GM12891 (cell line): ENCODE results near the gene PCIF1.

Source experiments
- PAX5 ChIP-seq: IDR thresholded peaks from 2 replicates; pipeline ENCODE4 v1.6.1; 2011; ENCODE audit warnings: low read length, moderate library complexity, mild to moderate bottlenecking; ENCODE audit not compliant: insufficient read depth, severe bottlenecking
- POLR2A ChIP-seq: IDR thresholded peaks from 2 replicates; pipeline ENCODE4 v1.6.1; 2011; ENCODE audit warnings: low read depth, low read length, control low read depth
- POLR2AphosphoS5 ChIP-seq: IDR thresholded peaks from 2 replicates; pipeline ENCODE4 v1.6.1; 2011; ENCODE audit warnings: low read depth, low read length, control low read depth
- SPI1 ChIP-seq: IDR thresholded peaks from 2 replicates; pipeline ENCODE4 v1.6.1; 2011; ENCODE audit warnings: low read depth, low read length, control low read depth
- TAF1 ChIP-seq: IDR thresholded peaks from 2 replicates; pipeline ENCODE4 v1.6.1; 2011; ENCODE audit warnings: low read depth, low read length, control low read depth

GRCh38 chr20:45909336-45909808, 25.1 kb upstream of the PCIF1 start:
- TF ChIP-seq TAF1 (no peak), POLR2A (no peak), POLR2AphosphoS5 (no peak), PAX5 (no peak), SPI1 (no peak)
